Measurements from ENCODE around the gene NUP133. TPM values are rescaled to one million over a fixed set of nuclear protein-coding genes. Genes with fewer than 3 reads are reported as not detected.
"Not testable (repeated sequence)": the region's sequence is repeated elsewhere in the genome, so short reads cannot be mapped to it uniquely, and the experiment has no call there.

Gene NUP133
- polyA plus RNA-seq, 4 donors = 44.7 to 53.1 (median 49.2) TPM

- not testable (repeated sequence) for DNase-seq (ENCODE audit: low read depth in 4 of 4, low spot score in 3 of 4)
Observed at GRCh38 chr1:229511201-229511600, 3.1 kb upstream of the NUP133 start.

GRCh38 chr1:229509576-229509975, 1.4 kb upstream of the NUP133 start:
- DNase-seq (ENCODE audit: low read depth in 4 of 4, low spot score in 3 of 4) = no peak

- no peak for DNase-seq (ENCODE audit: low read depth in 4 of 4, low spot score in 3 of 4)
Observed at GRCh38 chr1:229508823-229509337, 739 bp upstream of the NUP133 start.

GRCh38 chr1:229507502-229507901, 639 bp downstream of the NUP133 start:
- no peak for DNase-seq (ENCODE audit: low read depth in 4 of 4, low spot score in 3 of 4)

- no peak for DNase-seq (ENCODE audit: low read depth in 4 of 4, low spot score in 3 of 4)
Observed at GRCh38 chr1:229506633-229507032, 1.5 kb downstream of the NUP133 start.

- DNase-seq (ENCODE audit: low read depth in 4 of 4, low spot score in 3 of 4) = no peak
Observed at GRCh38 chr1:229495782-229496181, 12.4 kb downstream of the NUP133 start.

- no peak for DNase-seq (ENCODE audit: low read depth in 4 of 4, low spot score in 3 of 4)
Observed at GRCh38 chr1:229487181-229487580, 21.0 kb downstream of the NUP133 start.

GRCh38 chr1:229485318-229485717, 22.8 kb downstream of the NUP133 start:
- DNase-seq (ENCODE audit: low read depth in 4 of 4, low spot score in 3 of 4) = no peak

GRCh38 chr1:229482511-229482910, 25.6 kb downstream of the NUP133 start:
- DNase-seq (ENCODE audit: low read depth in 4 of 4, low spot score in 3 of 4) = no peak

- DNase-seq (ENCODE audit: low read depth in 4 of 4, low spot score in 3 of 4) = no peak
Observed at GRCh38 chr1:229480495-229480894, 27.6 kb downstream of the NUP133 start.

- DNase-seq (ENCODE audit: low read depth in 4 of 4, low spot score in 3 of 4) = no peak
Observed at GRCh38 chr1:229479660-229480399, 28.3 kb downstream of the NUP133 start.

GRCh38 chr1:229478852-229479251, 29.3 kb downstream of the NUP133 start:
- no peak for DNase-seq (ENCODE audit: low read depth in 4 of 4, low spot score in 3 of 4)

- not testable (repeated sequence) for DNase-seq (ENCODE audit: low read depth in 4 of 4, low spot score in 3 of 4)
Observed at GRCh38 chr1:229475859-229476258, 32.3 kb downstream of the NUP133 start.

GRCh38 chr1:229474509-229474908, 33.6 kb downstream of the NUP133 start:
- no peak for DNase-seq (ENCODE audit: low read depth in 4 of 4, low spot score in 3 of 4)

- DNase-seq (ENCODE audit: low read depth in 4 of 4, low spot score in 3 of 4) = no peak
Observed at GRCh38 chr1:229471175-229471574, 37.0 kb downstream of the NUP133 start.

GRCh38 chr1:229470406-229471043, 37.6 kb downstream of the NUP133 start:
- no peak for DNase-seq (ENCODE audit: low read depth in 4 of 4, low spot score in 3 of 4)

GRCh38 chr1:229466887-229467286, 41.3 kb downstream of the NUP133 start:
- DNase-seq (ENCODE audit: low read depth in 4 of 4, low spot score in 3 of 4) = no peak

- DNase-seq (ENCODE audit: low read depth in 4 of 4, low spot score in 3 of 4) = no peak
Observed at GRCh38 chr1:229464672-229465071, 43.5 kb downstream of the NUP133 start.

- no peak for DNase-seq (ENCODE audit: low read depth in 4 of 4, low spot score in 3 of 4)
Observed at GRCh38 chr1:229461032-229461668, 47.0 kb downstream of the NUP133 start.

- no peak for DNase-seq (ENCODE audit: low read depth in 4 of 4, low spot score in 3 of 4)
Observed at GRCh38 chr1:229459815-229460214, 48.3 kb downstream of the NUP133 start.

GRCh38 chr1:229457436-229457835, 50.7 kb downstream of the NUP133 start:
- no peak for DNase-seq (ENCODE audit: low read depth in 4 of 4, low spot score in 3 of 4)

GRCh38 chr1:229456016-229456415, 52.1 kb downstream of the NUP133 start:
- DNase-seq (ENCODE audit: low read depth in 4 of 4, low spot score in 3 of 4) = no peak
